NCI-H345 treated with DMSO at 0.1 percent for 48 hours (cell line): Measurements from ENCODE around the gene HOXA7.

ENCODE experiments used
- DNase-seq: peaks from one replicate; lab custom pipeline; 2025; ENCODE audit not compliant: unreplicated experiment; lab: John Stamatoyannopoulos, UW

HOXA7 gene

DNA sequence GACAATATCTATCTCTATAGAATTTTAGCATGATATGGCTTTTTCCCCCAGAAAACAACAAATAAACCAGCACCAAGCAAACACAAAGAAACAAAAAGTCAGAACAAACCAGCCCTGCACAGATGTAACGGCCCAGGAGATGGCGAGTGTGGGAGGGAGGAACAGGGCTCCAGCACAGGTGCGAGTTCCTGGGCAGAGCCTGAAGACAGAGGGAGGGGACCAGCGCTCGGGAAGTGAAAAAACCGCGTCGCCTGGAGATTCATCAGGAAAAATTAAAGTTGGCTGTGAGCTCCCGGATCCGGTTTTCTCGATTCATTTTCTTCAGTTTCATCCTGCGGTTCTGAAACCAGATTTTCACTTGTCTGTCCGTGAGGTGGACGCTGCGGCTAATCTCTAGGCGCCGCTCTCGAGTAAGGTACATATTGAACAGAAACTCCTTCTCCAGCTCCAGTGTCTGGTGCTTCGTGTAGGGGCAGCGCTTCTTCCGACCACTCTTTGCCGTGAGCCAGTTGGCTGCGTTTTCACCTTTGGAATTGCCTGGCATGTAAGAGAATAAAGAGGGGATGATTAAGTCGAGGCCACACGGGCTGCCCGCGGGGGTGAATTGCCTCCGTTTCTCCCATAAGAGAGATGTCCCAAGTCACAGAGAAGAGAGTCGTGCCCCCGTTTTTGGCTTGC lies 15.3 kb upstream of the HOXA7 start:
- no peak for DNase-seq

- no peak for DNase-seq
Measured at GRCh38 chr7:27171325-27171636, 14.8 kb upstream of the HOXA7 start.

DNA sequence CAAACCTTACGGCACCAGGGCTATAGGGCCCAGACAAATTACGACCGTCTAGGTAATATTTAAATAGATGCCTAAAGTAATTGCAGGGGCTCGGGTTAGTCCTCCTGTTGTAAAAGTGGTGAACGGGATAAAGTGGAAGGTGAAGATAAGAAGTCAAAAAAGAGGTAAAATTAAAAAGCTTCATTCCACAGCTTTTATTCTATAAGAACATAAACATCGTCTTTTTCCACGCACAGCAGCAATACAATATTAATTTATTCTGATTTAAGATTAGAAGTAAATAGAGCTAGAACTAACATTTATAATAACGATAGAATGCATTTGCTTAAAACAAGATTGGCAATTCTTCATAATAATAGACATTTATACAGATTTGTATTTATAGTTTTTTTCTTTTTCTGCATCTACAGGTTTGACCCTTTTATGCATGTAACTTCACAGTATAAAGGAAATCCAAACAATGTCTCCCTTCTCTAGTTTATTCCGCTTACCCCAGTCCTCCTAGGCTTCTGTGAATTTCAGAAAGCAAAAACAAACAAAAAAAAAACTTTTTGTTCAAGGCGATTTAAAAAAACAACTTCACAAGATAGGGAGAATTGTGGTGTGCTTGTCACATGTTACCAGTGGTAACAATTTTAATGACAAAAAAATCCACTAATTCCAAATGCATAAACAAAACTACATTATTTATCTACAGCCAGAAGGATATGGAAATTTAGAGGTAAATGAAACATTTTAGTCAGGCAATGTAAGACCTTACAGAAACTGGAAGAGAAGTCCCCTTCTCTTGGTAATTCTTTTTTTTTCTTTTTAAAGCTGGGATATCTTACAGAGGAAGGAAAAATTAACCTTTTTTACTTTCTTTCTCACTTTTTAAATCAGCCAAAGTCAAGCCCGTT lies 14.2 kb upstream of the HOXA7 start:
- no peak for DNase-seq

GRCh38 chr7:27169658-27170425 lies 13.4 kb upstream of the HOXA7 start:
- DNase-seq, result no peak

DNA sequence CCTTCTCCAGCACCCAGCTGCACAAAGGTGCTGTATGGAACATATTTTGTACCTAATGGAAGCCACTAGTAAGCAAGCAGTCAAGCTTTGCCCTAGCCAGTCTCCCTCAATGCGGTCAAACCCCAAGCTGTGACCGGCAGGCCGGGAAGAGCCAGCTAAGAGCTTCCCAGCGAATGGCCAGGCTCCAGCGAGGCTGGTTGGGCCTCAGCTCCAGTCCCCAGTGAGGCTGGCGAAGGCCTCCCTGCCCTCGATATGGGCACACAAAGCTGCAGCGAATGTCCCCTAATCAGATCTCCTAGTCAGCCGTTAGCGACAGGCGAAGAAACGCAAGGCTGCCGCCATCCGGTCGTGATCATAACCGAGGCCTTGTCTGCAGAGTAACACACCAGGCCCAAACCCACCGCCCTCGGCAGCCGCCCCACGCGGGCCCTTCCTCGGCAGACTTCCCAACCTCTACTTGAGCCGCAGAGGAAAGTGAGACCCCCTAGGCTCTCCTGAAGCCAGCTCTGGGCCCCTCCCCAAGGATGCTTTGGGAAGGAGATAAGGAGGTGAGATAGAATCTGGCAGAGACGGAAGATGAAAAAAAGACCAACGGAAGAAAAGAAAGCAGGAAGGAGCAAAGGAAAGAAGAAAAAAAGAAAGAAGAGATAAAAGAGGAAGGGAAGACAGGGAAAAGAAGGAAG lies 11.9 kb upstream of the HOXA7 start:
- no peak for DNase-seq

GRCh38 chr7:27167916-27168264 lies 11.4 kb upstream of the HOXA7 start:
- DNase-seq, result no peak

DNA sequence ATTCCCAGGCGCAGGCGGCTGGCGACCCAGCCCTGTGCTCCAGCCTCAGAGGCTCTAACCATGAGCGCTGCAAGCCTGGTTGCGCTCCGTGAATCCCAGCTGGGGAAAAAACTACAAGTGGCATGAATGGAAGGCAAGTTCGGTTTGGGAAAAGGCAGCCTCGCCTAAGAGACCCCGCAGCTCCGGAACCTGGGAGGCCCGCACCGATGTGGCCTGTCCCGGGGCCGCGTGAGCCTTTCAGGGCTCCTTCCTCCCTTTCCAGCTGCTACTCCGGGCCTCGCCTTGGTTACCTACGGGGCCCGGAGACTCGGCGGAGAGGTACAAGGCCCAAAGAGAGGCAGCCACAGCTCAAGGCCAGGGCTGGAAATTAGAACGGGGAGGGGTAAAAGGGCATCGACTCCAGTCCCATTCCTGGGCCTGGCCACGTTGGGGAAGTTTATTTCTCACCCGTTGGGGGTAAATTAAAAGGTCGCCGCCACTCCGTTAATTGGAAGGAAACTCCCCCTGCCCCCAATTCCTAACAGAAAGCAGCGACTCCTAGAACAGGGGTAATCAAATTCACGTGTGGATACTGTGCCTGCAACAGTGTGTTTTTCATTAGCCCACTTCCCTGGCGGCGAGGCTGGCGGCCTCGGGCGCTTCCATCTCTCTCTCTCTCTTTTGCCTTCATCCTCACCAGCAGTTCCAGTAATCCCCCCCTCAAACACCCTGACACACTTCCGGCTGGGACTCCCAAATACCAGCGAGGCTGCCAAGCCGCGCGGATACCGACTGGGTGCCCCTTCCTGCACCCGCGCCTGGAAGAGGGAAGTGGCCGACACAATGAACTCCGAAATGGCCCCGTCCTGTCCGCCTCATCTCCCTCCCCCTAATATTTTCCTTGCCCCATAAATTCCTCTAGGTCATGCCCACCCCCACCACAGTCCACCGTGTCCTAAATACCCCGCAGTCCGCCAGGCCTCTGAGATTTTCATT lies 10.3 kb upstream of the HOXA7 start:
- no peak for DNase-seq

DNA sequence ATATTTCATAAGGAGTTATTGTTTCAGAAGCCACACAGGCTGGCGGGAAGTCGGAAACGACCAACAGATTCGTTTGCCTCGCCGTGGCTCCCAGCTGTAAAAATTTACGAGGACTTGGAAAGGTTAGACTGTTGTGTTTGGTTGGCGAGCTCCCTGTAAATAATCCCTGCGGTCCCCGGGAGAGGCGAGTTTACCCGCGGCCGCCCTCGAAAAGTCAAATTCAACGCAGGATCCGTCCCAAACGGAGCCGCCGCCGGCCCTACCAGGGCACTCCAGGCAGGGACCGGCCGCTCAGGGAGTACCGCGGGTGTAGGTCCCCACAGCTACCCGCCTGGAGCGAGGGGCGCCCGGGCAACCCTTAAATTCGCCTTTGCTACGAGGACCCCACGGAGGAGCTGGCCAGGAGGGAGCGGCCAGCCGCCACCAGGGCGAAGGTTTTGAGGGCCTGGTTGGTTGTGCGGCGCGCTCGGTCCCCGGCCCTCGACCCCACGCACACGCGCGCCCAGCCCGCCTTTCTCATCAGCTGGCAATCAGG lies 9.6 kb upstream of the HOXA7 start:
- DNase-seq, result no peak

GRCh38 chr7:27165089-27165995 lies 8.9 kb upstream of the HOXA7 start, which contains the start of gene HOXA9:
Gene HOXA9, minus strand, starts transcription at chr7:27165537. Its CDS starts 80 bp downstream, at chr7:27165457.
- DNase-seq, result no peak

DNA sequence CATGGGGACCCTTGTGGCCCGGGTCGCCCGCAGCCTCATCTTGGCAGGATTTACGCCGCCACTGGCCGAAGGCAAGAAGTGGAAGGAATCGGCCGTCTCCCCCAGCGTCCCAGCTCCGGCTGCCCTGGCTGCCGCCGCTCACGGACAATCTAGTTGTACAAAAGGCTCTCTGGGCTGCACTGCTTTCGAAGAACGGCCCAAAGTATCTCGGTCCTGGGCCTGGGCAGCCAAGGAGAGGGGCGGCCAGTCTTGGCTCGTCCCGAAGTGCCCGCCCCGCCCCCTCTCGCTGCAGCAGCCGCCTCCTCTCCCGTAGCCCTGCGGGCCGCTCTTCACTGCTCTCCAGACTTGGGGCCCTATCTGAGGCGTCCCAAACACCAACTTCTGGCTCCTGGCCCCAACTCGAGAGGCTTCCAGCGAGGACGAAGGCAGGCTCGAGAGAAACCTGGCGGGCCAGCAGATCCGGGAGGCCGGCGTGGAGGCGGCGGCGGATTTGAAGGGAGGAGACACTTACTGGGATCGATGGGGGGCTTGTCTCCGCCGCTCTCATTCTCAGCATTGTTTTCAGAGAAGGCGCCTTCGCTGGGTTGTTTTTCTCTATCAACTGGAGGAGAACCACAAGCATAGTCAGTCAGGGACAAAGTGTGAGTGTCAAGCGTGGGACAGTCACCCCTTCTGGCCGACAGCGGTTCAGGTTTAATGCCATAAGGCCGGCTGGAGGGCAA lies 8.1 kb upstream of the HOXA7 start:
- no peak for DNase-seq

GRCh38 chr7:27164045-27164366 lies 7.5 kb upstream of the HOXA7 start:
- DNase-seq, result no peak

- no peak for DNase-seq
Measured at GRCh38 chr7:27163288-27164044, 7.0 kb upstream of the HOXA7 start.

DNA sequence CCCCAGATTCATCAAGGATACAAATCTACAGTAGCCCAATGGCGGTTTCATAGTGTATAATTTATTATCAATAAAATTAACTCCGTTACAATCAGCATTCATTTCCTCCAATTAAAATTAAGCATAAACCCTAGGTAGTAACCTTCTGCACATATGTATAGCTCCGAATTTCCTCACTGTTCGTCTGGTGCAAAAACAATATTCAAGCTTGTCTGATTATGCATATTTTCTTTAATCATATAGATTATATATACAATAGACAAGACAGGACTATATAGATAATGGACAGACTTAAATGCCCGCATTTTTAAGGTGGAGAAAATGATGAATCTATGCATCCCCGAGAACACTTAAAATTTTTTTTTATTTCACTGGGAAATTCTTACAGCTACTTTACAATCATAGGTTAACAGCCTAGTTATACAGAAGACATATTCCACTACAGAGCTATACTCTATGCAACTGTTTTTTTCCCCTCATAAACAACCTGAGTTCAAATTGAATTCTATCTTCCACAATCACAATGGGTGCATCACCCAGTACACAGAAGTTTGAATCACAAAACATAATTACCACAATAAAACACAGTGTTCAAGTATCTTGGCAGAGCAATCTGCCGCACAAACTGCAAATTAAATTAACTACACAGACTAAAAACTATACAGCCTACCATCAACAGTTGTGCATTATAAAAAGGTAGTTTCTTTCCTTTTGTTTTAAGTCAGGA lies 6.2 kb upstream of the HOXA7 start:
- DNase-seq, result no peak

DNA sequence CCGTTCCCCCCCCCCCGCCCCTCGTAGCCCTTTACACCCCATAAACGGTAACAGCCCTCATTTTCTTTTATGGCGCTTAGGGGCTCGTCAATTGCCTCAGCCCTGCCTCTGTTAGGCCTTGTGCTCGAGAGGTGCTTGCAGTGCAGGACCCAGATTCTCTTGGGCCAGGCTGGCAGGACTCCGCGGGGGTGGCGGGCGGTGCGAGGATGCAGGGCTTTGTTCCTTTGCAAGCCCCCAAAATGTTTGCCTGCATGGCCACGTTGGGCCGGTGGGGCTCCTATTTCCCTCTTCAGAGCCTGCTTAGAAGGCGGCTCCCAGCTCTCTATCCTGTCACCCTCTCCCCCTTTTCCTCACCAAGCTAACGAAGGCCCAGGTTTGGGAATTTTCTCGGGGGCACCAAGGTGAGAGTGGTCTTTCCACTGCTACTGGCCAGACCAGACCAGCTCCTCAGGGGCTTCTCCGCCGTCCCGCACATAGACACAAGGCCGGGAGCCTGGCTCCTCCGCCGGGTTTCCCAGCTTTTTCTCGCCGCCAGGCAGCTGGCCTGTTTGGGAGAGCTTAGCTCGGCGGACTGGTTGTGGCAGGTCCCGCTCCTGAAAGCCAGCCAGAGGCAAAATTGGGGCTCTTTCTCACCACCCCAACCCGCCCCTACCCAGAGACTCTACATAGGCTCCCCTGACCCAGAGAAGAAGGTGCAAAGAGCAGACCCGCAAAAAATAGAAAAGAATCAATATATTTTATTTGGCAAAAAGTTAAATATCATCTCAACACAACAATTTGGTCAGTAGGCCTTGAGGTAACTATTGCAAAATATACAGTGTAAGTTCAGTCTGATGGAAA lies 5.5 kb upstream of the HOXA7 start:
- DNase-seq, result no peak

DNA sequence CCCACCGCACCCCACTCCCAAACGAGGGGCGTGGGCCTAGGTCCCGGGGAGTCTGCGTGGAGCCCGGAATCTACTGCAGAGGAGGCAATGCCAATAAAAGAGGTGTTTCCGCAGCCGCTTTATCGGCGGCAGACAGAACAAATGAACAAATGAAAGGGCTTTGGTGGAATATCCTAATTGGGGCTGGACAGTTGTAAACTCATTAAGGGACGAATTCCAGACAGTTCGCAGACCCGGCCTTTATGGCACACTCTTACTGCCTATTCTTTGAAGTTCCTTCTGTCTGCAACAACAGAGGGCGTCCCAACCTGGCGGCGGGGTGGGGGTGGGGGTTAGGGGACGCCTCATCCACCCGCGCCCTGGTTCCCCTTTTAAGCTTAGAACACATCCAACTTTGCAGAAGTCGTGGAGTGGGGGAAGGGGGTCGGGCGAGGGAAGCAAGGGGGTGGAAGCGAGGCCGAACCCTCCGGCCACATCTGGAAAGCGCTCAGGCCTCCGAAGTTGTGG lies 4.8 kb upstream of the HOXA7 start:
- no peak for DNase-seq
